ENCODE results near the gene EIF6.

- TF ChIP-seq, protein P1, sequence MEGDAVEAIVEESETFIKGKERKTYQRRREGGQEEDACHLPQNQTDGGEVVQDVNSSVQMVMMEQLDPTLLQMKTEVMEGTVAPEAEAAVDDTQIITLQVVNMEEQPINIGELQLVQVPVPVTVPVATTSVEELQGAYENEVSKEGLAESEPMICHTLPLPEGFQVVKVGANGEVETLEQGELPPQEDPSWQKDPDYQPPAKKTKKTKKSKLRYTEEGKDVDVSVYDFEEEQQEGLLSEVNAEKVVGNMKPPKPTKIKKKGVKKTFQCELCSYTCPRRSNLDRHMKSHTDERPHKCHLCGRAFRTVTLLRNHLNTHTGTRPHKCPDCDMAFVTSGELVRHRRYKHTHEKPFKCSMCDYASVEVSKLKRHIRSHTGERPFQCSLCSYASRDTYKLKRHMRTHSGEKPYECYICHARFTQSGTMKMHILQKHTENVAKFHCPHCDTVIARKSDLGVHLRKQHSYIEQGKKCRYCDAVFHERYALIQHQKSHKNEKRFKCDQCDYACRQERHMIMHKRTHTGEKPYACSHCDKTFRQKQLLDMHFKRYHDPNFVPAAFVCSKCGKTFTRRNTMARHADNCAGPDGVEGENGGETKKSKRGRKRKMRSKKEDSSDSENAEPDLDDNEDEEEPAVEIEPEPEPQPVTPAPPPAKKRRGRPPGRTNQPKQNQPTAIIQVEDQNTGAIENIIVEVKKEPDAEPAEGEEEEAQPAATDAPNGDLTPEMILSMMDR (IDR thresholded peaks at IDR 0.05) = no peak
- no peak for TF ChIP-seq POLR2A (IDR thresholded peaks at IDR 0.05)
Observed at GRCh38 chr20:35240083-35240810, 44.3 kb downstream of the EIF6 start.
